Measurements from ENCODE around the gene LCORL. TPM values are rescaled to one million over a fixed set of nuclear protein-coding genes. Genes with fewer than 3 reads are reported as not detected.

The LCORL gene
- total RNA-seq, 4 donors from 2014 or later = 26.4 to 45.9 (median 33.8) TPM

DNA sequence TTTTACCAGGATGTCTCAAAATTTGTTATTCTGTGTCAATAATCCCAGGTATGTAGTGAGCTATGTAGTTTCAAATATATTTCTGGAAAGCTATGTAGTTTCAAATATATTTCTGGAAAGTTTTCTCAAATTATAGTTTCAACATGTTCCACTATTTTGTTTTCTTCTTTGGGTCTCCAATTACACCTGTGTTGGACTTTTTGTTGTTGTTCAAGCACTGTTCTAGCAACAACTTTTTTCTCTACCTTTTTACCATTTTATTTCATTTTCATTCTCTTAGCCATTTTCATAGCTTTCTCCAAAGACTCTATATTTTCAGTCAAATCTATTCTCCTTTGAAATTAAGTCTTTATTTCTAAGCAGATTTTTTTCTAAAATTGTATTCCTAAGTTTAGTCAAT is 88.4 kb downstream of the LCORL start:
- TF ChIP-seq, protein P1, sequence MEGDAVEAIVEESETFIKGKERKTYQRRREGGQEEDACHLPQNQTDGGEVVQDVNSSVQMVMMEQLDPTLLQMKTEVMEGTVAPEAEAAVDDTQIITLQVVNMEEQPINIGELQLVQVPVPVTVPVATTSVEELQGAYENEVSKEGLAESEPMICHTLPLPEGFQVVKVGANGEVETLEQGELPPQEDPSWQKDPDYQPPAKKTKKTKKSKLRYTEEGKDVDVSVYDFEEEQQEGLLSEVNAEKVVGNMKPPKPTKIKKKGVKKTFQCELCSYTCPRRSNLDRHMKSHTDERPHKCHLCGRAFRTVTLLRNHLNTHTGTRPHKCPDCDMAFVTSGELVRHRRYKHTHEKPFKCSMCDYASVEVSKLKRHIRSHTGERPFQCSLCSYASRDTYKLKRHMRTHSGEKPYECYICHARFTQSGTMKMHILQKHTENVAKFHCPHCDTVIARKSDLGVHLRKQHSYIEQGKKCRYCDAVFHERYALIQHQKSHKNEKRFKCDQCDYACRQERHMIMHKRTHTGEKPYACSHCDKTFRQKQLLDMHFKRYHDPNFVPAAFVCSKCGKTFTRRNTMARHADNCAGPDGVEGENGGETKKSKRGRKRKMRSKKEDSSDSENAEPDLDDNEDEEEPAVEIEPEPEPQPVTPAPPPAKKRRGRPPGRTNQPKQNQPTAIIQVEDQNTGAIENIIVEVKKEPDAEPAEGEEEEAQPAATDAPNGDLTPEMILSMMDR (IDR thresholded peaks at IDR 0.05) = no peak
- TF ChIP-seq POLR2A (IDR thresholded peaks at IDR 0.05) = no peak
- H3K4me1 ChIP-seq = no peaks in the 10 kb centered on the region
- no peak for DNase-seq
- no peak overlapping the region for H3K4me3 ChIP-seq (replicated peaks in 1 of 3)
- intact Hi-C loops (cut with DNase I) = no loop called here
- no peaks in the 10 kb centered on the region for H3K27me3 ChIP-seq
- H3K9me3 ChIP-seq = no peaks in the 10 kb centered on the region
- H3K36me3 ChIP-seq = no peaks in the 10 kb centered on the region
- no peak overlapping the region for H3K27ac ChIP-seq

GRCh38 chr4:17932041-17932440 is 89.5 kb downstream of the LCORL start:
- DNase-seq = no peak
- no peak overlapping the region for H3K27ac ChIP-seq
- intact Hi-C loops (cut with DNase I) = no loop called here
- TF ChIP-seq, protein P1 (IDR thresholded peaks at IDR 0.05) = no peak
- TF ChIP-seq POLR2A (IDR thresholded peaks at IDR 0.05) = no peak
- WGBS, 2 donors = 92 to 95% methylated on average over 3 of the region's 3 CpGs
- H3K36me3 ChIP-seq = no peaks in the 10 kb centered on the region
- H3K9me3 ChIP-seq = no peaks in the 10 kb centered on the region
- no peaks in the 10 kb centered on the region for H3K4me1 ChIP-seq
- no peak overlapping the region for H3K4me3 ChIP-seq (replicated peaks in 1 of 3)
- no peaks in the 10 kb centered on the region for H3K27me3 ChIP-seq

DNA sequence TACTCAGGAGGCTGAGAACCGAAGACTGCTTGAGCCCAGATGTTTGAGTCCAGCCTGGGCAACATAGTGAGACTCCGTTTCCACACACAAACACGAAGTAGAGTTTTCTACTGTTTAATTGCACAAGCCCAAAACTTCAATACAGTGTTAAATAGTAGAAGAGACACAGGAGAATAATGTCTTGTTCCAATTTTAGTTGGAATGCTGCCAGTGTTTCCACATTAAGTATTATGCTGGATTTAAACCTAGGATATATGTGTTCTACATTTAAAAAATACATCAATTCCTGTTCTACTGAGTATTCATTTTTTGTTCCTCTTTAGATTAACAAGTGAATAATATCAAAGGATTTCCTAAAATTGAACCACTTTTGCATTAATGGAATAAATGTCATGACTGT is 91.3 kb downstream of the LCORL start:
- TF ChIP-seq, protein P1 (IDR thresholded peaks at IDR 0.05) = no peak
- TF ChIP-seq POLR2A (IDR thresholded peaks at IDR 0.05) = no peak
- no peak for DNase-seq
- WGBS, 2 donors = 81 to 90% methylated on average over 3 of the region's 3 CpGs
- no peak overlapping the region for H3K27ac ChIP-seq
- H3K4me1 ChIP-seq = no peaks in the 10 kb centered on the region
- no peaks in the 10 kb centered on the region for H3K36me3 ChIP-seq
- H3K9me3 ChIP-seq = no peaks in the 10 kb centered on the region
- intact Hi-C loops (cut with DNase I) = no loop called here
- no peak overlapping the region for H3K4me3 ChIP-seq (replicated peaks in 1 of 3)
- no peaks in the 10 kb centered on the region for H3K27me3 ChIP-seq

DNA sequence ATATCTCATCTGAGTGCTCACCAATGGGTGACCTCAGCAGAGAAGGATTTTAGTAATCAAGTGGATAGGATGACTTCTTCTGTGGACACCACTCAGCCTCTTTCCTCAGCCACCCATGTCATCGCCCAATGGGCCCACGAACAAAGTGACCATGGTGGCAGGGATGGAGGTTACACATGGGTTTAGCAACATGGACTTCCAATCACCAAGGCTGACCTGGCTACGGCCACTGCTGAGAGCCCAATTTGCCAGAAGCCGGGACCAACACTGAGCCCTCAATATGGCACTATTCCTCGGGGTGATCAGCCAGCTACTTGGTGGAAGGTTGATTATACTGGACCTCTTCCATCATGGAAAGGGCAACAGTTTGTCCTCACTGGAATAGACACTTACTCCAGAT is 97.4 kb downstream of the LCORL start:
- no peaks in the 10 kb centered on the region for H3K27me3 ChIP-seq
- H3K27ac ChIP-seq = no peak overlapping the region
- no peaks in the 10 kb centered on the region for H3K36me3 ChIP-seq
- H3K4me1 ChIP-seq = no peaks in the 10 kb centered on the region
- DNase-seq = no peak
- H3K4me3 ChIP-seq (replicated peaks in 1 of 3) = no peak overlapping the region
- H3K9me3 ChIP-seq = no peaks in the 10 kb centered on the region
- intact Hi-C loops (cut with DNase I) = no loop called here
- TF ChIP-seq, protein P1 (IDR thresholded peaks at IDR 0.05) = no peak
- TF ChIP-seq POLR2A (IDR thresholded peaks at IDR 0.05) = no peak
- WGBS, 2 donors = 93 to 96% methylated on average over 4 to 5 of the region's 5 CpGs

DNA sequence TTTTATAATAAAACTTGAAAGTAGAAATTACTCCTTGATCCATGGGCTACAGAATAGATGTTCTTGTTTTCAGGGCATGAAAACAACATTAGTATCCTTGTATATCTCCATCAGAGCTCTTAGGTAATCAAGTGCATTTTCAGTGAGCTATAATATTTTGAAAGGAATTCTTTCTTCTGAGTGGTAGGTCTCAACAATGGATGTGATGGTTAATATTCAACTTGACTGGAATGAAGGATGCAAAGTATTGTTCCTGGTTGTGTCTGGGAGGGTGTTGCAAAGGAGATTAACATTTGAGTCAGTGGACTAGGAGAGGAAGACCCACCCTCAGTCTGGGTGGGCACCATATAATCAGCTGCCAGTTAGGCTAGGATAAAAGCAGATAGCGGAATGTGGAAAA is 100.1 kb downstream of the LCORL start:
- Histone ChIP-seq H3K9me3 (no peaks in the 10 kb centered on the region), H3K27me3 (no peaks in the 10 kb centered on the region), H3K4me3 (replicated peaks in 1 of 3) (no peak overlapping the region), H3K36me3 (no peaks in the 10 kb centered on the region), H3K4me1 (no peaks in the 10 kb centered on the region), H3K27ac (no peak overlapping the region)
- no peak for TF ChIP-seq POLR2A (IDR thresholded peaks at IDR 0.05)
- TF ChIP-seq, protein P1 (IDR thresholded peaks at IDR 0.05) = no peak
- intact Hi-C loops (cut with DNase I) = no loop called here
- DNase-seq = no peak
- 96 to 100% methylated on average over 1 of the region's 1 CpG for WGBS, 2 donors

Data from thyroid gland (tissue), 4 donors.